ENCODE results near the gene TRIM25.

DNA sequence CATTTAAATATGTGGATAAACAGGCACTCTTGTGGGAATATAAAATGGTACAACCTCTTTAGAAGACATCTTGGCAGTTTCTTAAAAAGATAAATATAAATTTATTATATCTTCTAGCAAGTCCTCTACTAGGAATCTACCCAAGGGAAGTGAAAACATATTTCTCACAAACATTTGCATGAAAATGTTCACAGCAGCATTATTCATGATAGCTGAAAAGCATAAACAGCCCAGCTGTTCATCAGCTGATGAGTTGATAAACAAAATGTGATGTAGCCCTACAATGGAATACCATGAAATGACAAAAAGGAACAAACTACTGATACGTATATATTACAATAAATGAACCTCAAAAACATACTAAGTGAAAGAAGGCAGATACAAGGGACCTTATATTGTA, 67.9 kb downstream of the TRIM25 start:
- TF ChIP-seq, protein P1, sequence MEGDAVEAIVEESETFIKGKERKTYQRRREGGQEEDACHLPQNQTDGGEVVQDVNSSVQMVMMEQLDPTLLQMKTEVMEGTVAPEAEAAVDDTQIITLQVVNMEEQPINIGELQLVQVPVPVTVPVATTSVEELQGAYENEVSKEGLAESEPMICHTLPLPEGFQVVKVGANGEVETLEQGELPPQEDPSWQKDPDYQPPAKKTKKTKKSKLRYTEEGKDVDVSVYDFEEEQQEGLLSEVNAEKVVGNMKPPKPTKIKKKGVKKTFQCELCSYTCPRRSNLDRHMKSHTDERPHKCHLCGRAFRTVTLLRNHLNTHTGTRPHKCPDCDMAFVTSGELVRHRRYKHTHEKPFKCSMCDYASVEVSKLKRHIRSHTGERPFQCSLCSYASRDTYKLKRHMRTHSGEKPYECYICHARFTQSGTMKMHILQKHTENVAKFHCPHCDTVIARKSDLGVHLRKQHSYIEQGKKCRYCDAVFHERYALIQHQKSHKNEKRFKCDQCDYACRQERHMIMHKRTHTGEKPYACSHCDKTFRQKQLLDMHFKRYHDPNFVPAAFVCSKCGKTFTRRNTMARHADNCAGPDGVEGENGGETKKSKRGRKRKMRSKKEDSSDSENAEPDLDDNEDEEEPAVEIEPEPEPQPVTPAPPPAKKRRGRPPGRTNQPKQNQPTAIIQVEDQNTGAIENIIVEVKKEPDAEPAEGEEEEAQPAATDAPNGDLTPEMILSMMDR (conservative IDR thresholded peaks at IDR 0.05 in 1 of 2, IDR thresholded peaks at IDR 0.05 in 1 of 2; ENCODE audit: low read depth in 1 of 2, low read length in 2 of 2), result no peak
- no peak for TF ChIP-seq EZH2 (IDR thresholded peaks at IDR 0.05; ENCODE audit: low read length, missing control alignments)

All from fibroblast of lung (primary cell).